MV-4-11 (cell line): Measurements from ENCODE around the gene LGI4.

Source experiments
- DNase-seq: peaks from one replicate; lab custom pipeline; 2025; lab: John Stamatoyannopoulos, UW

The LGI4 gene

DNA sequence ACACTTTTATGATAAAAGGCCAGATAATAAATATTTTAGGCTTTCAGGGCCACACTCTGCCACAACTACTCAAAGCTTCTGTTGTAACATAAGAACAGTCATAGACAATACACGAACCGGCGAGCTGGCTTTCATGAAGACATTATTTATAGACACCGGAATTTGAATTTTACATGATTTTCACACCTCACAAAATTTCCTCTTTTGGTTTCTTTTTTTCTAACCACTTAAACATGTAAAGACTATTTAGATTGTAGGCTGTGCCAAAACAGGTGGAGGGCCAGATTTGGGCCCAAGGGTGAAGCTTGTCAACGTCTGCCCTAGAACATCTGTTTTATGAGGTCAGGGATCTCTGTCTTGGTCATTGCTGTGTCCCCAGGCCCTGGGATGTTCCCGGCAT lies 48.9 kb downstream of the LGI4 start:
- no peak for DNase-seq

DNA sequence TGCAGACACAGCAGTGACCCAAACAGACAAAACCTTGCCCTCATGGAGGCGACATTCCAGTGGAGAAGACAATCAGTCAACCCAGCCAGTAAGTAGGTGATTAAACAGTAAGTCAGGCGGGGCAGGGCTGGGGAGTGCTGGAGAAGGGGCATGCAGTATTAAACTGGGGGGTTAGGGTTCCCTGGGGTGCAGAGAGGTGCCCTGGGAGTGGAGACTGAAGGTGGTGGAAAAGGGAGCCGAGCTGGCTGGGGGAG lies 50.4 kb downstream of the LGI4 start:
- no peak for DNase-seq

DNA sequence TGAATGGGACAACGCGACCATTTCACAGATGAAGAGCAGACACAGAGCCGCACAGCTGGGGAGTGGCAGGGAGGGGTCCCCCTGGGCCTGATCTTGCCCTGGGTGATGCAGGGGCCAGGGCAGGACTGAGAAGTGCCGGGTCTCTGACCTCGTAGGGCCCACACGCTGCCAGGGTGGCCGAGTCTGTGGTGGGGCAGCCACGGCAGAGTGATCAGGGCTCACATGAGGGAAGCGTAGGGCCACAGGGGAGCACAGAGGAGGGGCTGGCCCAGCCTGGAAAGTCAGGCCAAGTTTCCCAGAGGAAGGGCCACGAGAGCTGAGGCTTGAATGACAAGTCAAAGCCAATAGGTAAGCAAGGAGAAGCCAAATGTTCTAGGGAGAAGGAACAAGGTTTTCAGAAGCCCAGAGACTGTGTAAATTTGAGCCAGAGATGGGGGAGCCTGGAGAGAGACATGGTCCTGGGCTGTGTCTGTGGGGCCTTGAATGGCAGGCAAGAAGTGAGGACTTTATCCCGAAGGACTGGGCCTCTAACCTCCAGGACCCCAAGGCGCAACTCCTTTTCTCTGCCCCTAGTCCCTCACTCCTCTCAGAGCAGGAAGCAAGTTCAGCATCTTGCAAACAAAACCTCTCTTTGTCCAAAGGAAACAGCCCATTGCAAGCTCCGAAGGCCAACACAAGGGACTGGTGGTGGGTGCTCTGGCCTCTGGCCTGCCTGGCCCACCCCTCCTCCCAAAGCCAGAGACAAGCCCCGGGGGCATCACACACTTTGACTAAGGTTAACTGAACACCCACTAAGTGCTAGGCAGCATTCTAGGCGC lies 51.0 kb downstream of the LGI4 start:
- DNase-seq = no peak

DNA sequence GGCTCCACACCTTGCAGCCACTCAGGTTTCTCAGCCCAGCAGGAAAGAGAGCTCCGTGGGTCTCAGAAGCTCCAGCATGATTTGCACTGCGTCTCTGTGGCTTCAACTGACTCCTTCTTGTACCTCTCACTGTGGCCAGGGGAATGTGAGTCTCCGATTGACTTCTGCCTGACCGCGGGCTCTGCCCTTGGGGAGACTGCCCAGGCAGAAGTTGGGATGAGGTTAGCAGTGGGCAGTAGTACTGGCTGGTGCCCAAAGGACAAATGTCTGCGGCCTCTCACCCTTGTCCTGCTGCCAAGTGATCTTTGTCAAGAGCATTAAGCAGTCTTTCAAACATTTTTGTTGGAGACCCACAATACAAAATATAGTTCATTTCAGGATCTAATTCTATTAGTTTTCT lies 53.7 kb downstream of the LGI4 start:
- DNase-seq = no peak

DNA sequence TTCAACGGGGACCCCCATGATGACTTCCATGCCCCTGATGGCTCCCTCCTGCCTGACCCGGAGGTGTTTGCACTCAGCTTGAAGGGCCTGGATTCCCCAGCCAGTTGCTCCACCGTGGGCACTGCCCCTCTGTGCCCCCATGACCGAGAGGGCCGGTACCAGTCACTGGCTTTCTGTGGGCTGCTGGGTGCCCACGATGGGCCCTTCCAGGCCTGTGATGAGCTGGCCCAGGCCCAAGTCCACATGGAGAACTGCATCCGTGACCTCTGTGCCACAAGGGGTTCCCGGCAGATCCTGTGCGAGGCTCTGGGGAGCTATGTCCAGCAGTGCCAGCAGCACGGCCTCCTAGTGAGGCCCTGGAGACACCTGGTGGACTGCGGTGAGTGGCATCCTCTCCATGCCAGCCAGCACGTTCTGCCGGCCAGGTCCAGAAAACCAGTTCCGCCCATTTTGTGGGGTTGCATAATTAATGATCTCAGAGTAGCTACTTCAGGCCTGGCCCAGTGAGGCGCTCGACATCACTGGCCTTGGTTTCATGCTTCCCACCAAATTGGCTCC lies 54.2 kb downstream of the LGI4 start:
- DNase-seq = no peak

GRCh38 chr19:35079826-35080225 lies 55.0 kb downstream of the LGI4 start:
- no peak for DNase-seq

GRCh38 chr19:35077411-35078223 lies 57.2 kb downstream of the LGI4 start:
- no peak for DNase-seq

GRCh38 chr19:35076657-35077056 lies 58.2 kb downstream of the LGI4 start:
- no peak for DNase-seq

DNA sequence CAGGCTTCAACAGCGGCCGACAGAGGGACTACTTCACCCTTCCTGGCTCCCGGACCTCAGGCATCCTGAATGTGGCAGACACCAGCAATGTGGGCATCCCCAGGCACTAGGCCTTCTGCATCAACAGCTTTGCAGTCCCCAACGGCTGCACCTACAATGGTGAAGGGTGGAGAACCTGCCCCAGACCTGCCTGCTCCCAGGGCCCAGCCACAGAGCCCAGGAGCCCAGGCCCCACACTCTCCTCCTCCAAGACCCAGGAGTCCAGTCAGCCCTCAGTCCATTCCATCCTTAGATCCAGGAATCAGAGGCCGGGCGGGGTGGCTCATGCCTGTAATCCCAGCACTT lies 58.9 kb downstream of the LGI4 start:
- DNase-seq = no peak

- DNase-seq = no peak
Observed at GRCh38 chr19:35075202-35076025, 59.4 kb downstream of the LGI4 start.
